GM18511 (cell line): Measurements from ENCODE around the gene IQSEC1.

Experiments used
- ATAC-seq: cut with Tn5 transposase; IDR thresholded peaks from one replicate; pipeline ENCODE4 v1.9.1; 2021; ENCODE audit warnings: mild to moderate bottlenecking, moderate library complexity; ENCODE audit not compliant: unreplicated experiment

The IQSEC1 gene

GRCh38 chr3:13086531-13086981 is 13.3 kb upstream of the IQSEC1 start:
- no peak for ATAC-seq

GRCh38 chr3:13085846-13086179 is 12.6 kb upstream of the IQSEC1 start:
- no peak for ATAC-seq

GRCh38 chr3:13085081-13085845 is 12.0 kb upstream of the IQSEC1 start:
- no peak for ATAC-seq

- ATAC-seq = peak; percentile 57
Observed at GRCh38 chr3:13083898-13084297, 10.7 kb upstream of the IQSEC1 start.

GRCh38 chr3:13083254-13083653 is 10.0 kb upstream of the IQSEC1 start:
- no peak for ATAC-seq

- ATAC-seq = no peak
Observed at GRCh38 chr3:13082677-13083076, 9.4 kb upstream of the IQSEC1 start.

GRCh38 chr3:13081603-13082360 is 8.6 kb upstream of the IQSEC1 start:
- ATAC-seq = no peak

GRCh38 chr3:13080591-13080990 is 7.4 kb upstream of the IQSEC1 start:
- ATAC-seq = no peak

- ATAC-seq = no peak
Observed at GRCh38 chr3:13080026-13080425, 6.8 kb upstream of the IQSEC1 start.

GRCh38 chr3:13079510-13079909 is 6.3 kb upstream of the IQSEC1 start:
- ATAC-seq = no peak

GRCh38 chr3:13079051-13079450 is 5.8 kb upstream of the IQSEC1 start:
- ATAC-seq = no peak

GRCh38 chr3:13078163-13078905 is 5.1 kb upstream of the IQSEC1 start:
- ATAC-seq = no peak

- ATAC-seq = no peak
Observed at GRCh38 chr3:13077431-13078162, 4.4 kb upstream of the IQSEC1 start.

GRCh38 chr3:13075986-13076654 is 2.9 kb upstream of the IQSEC1 start:
- no peak for ATAC-seq

- ATAC-seq = no peak
Observed at GRCh38 chr3:13075318-13075717, 2.1 kb upstream of the IQSEC1 start.

- no peak for ATAC-seq
Observed at GRCh38 chr3:13074006-13074375, 762 bp upstream of the IQSEC1 start.

- ATAC-seq = peak; percentile 35
Observed at GRCh38 chr3:13072600-13073325, 466 bp downstream of the IQSEC1 start.

GRCh38 chr3:13072239-13072599 is 1.0 kb downstream of the IQSEC1 start:
- ATAC-seq = peak; percentile 75

- no peak for ATAC-seq
Observed at GRCh38 chr3:13071695-13072094, 1.5 kb downstream of the IQSEC1 start.
